HCT116 (cell line): ENCODE measurements around the gene BBS9. TPM values are rescaled to one million over a fixed set of nuclear protein-coding genes. Genes with fewer than 3 reads are reported as not detected.

Experiments used
- ATAC-seq: fragments of 200-7000 bp; cut with Tn5 transposase; 2 replicates; pipeline ENCODE4 v1.9.1; 2020; ENCODE audit warnings: mild to moderate bottlenecking, moderate library complexity
- BruUV-seq: library from RNA; stranded (reverse); fragments of 400-500 nt; replicated peaks from 2 replicates; lab custom pipeline; 2021; lab: Mats Ljungman, UMichigan
- CTCF ChIA-PET: fragments of 300-600 bp; sonication (Branson Sonifier 250); formaldehyde crosslinking; loops from one replicate; lab custom pipeline; 2021; ENCODE audit warnings: antibody characterized with exemption; lab: Charles Lee
- POLR2A ChIA-PET: fragments of 300-600, 350-600 bp; sonication (Branson Sonifier 250); formaldehyde crosslinking; loops from one replicate; lab custom pipeline; 2021; ENCODE audit warnings: antibody characterized with exemption; lab: Charles Lee
- RAD21 ChIA-PET, 2 experiments: fragments of 300-600 bp; sonication (Branson Sonifier 250); formaldehyde crosslinking; loops; one replicate each; lab custom pipeline; 2023; ENCODE audit warnings: low total read pairs in 2 of 2; ENCODE audit not compliant: uncharacterized antibody in 2 of 2, unreplicated experiment in 2 of 2, low non-redundant PET in 1 of 2; lab: Charles Lee
- DNase-seq: peaks from one replicate; pipeline ENCODE4 v3.0.0-alpha.2; 2010; ENCODE audit warnings: low read depth, low spot score
- H2AFZ ChIP-seq: fragments of 200-600 bp; shearing (Covaris generic), sonication (generic); 2 replicates; pipeline ENCODE4 v1.6.1; 2017; ENCODE audit warnings: low read depth, mixed run types, mixed read lengths, antibody characterized with exemption, low read length; ENCODE audit not compliant: poor library complexity, severe bottlenecking
- H3K27ac ChIP-seq: 2 replicates; pipeline ENCODE4 v1.5.1; 2012; ENCODE audit warnings: low read depth, low read length
- H3K27me3 ChIP-seq: fragments of 200-600 bp; sonication (generic); 2 replicates; pipeline ENCODE4 v1.6.1; 2016; ENCODE audit warnings: mixed run types, low read length, mixed read lengths; ENCODE audit not compliant: insufficient read depth
- H3K36me3 ChIP-seq, 2 experiments: fragments of 200-500 bp in 1 of 2; fragments of 200-600 bp in 1 of 2; sonication (Bioruptor generic) in 1 of 2; sonication (generic) in 1 of 2; 2 replicates each; pipeline versions ENCODE4 v1.5.1 to v1.6.1; 2014 to 2016; ENCODE audit warnings: low read length in 2 of 2, inconsistent platforms in 1 of 2, mixed read lengths in 1 of 2, mixed run types in 1 of 2; ENCODE audit not compliant: insufficient read depth in 2 of 2, control insufficient read depth in 1 of 2
- H3K4me1 ChIP-seq, 2 experiments: fragments of 200-600 bp in 1 of 2; sonication (generic) in 1 of 2; 2 replicates each; pipeline versions ENCODE4 v1.5.1 to v1.6.1; 2012 to 2017; ENCODE audit warnings: low read length in 2 of 2, inconsistent platforms in 1 of 2, mild to moderate bottlenecking in 1 of 2, mixed read lengths in 1 of 2, mixed run types in 1 of 2, moderate library complexity in 1 of 2; ENCODE audit not compliant: insufficient read depth in 2 of 2, control insufficient read depth in 1 of 2
- H3K4me2 ChIP-seq: fragments of 200-600 bp; sonication (generic); 2 replicates; pipeline ENCODE4 v1.6.1; 2017; ENCODE audit warnings: mixed run types, low read length, mixed read lengths
- H3K4me3 ChIP-seq, 2 experiments: fragments of 200-600 bp in 1 of 2; sonication (generic) in 1 of 2; replicated peaks in 1 of 2; 2 replicates each; pipeline ENCODE4 v1.5.1; 2011 to 2016; ENCODE audit warnings: low read length in 2 of 2, control low read depth in 1 of 2, low read depth in 1 of 2, mild to moderate bottlenecking in 1 of 2, mixed read lengths in 1 of 2, mixed run types in 1 of 2
- H3K79me2 ChIP-seq: fragments of 200-600 bp; sonication (generic); 2 replicates; pipeline ENCODE4 v1.6.1; 2017; ENCODE audit warnings: mild to moderate bottlenecking, mixed run types, low read length, moderate library complexity, mixed read lengths; ENCODE audit not compliant: insufficient read depth
- H3K9ac ChIP-seq: fragments of 200-600 bp; sonication (generic); 2 replicates; pipeline ENCODE4 v1.6.1; 2016; ENCODE audit warnings: low read length, mixed read lengths
- H3K9me2 ChIP-seq: fragments of 200-600 bp; sonication (generic), shearing (Covaris generic); 2 replicates; pipeline ENCODE4 v1.6.1; 2017; ENCODE audit warnings: mixed run types, mild to moderate bottlenecking, moderate library complexity; ENCODE audit not compliant: insufficient read depth
- H3K9me3 ChIP-seq, 2 experiments: fragments of 200-500 bp in 1 of 2; fragments of 200-600 bp in 1 of 2; sonication (Bioruptor generic) in 1 of 2; sonication (generic) in 1 of 2; 2 replicates each; pipeline ENCODE4 v1.6.1; 2014 to 2017; ENCODE audit warnings: low read length in 2 of 2, mixed read lengths in 2 of 2, inconsistent platforms in 1 of 2, low read depth in 1 of 2, mild to moderate bottlenecking in 1 of 2, mixed run types in 1 of 2, moderate library complexity in 1 of 2; ENCODE audit not compliant: control insufficient read depth in 1 of 2, insufficient read depth in 1 of 2
- H4K20me1 ChIP-seq: fragments of 200-600 bp; sonication (generic), shearing (Covaris generic); 2 replicates; pipeline ENCODE4 v1.6.1; 2017; ENCODE audit warnings: mixed run types, mild to moderate bottlenecking, moderate library complexity; ENCODE audit not compliant: insufficient read depth
- ATF3 ChIP-seq: IDR thresholded peaks from 2 replicates; pipeline ENCODE4 v1.6.1; 2012
- CBX3 ChIP-seq: IDR thresholded peaks from 2 replicates; pipeline ENCODE4 v1.6.1; 2012; ENCODE audit warnings: low read depth
- CEBPB ChIP-seq: IDR thresholded peaks from 2 replicates; pipeline ENCODE4 v1.6.1; 2012; ENCODE audit warnings: low read depth
- CTCF ChIP-seq, 3 experiments: fragments of 200-600 bp in 1 of 3; sonication (generic) in 1 of 3; IDR thresholded peaks in 2 of 3; conservative IDR thresholded peaks in 1 of 3; 2 replicates each; pipeline ENCODE4 v1.5.1; 2012 to 2017; ENCODE audit warnings: low read depth in 2 of 3, low read length in 2 of 3, antibody characterized with exemption in 1 of 3, borderline replicate concordance in 1 of 3, control low read depth in 1 of 3, mild to moderate bottlenecking in 1 of 3, mixed read lengths in 1 of 3, mixed run types in 1 of 3, moderate library complexity in 1 of 3; ENCODE audit not compliant: insufficient read depth in 1 of 3
- EGR1 ChIP-seq: IDR thresholded peaks from 2 replicates; pipeline ENCODE4 v1.6.1; 2012; ENCODE audit warnings: low read depth
- ELF1 ChIP-seq: IDR thresholded peaks from 2 replicates; pipeline ENCODE4 v1.6.1; 2012; ENCODE audit warnings: low read depth, borderline replicate concordance
- EZH2 ChIP-seq: fragments of 200-600 bp; sonication (generic); IDR thresholded peaks from 2 replicates; pipeline ENCODE4 v1.6.1; 2017; ENCODE audit warnings: antibody characterized with exemption, mixed run types
- FOSL1 ChIP-seq: IDR thresholded peaks from 2 replicates; pipeline ENCODE4 v1.6.1; 2012; ENCODE audit warnings: low read depth
- JUND ChIP-seq: IDR thresholded peaks from 2 replicates; pipeline ENCODE4 v1.6.1; 2012
- MAX ChIP-seq: IDR thresholded peaks from 2 replicates; pipeline ENCODE4 v1.6.1; 2012
- POLR2A ChIP-seq: IDR thresholded peaks from 2 replicates; pipeline ENCODE4 v1.7.0; 2011; ENCODE audit warnings: borderline replicate concordance; ENCODE audit not compliant: insufficient read depth, insufficient read length; ENCODE audit errors: extremely low read depth
- SIN3A ChIP-seq: IDR thresholded peaks from 2 replicates; pipeline ENCODE4 v1.6.1; 2012; ENCODE audit warnings: low read depth
- SP1 ChIP-seq: IDR thresholded peaks from 2 replicates; pipeline ENCODE4 v1.6.1; 2012; ENCODE audit warnings: low read depth
- SRF ChIP-seq: IDR thresholded peaks from 2 replicates; pipeline ENCODE4 v1.6.1; 2012; ENCODE audit warnings: low read depth
- TCF7L2 ChIP-seq: IDR thresholded peaks from 2 replicates; pipeline ENCODE4 v1.7.0; 2011; ENCODE audit warnings: borderline replicate concordance, inconsistent platforms; ENCODE audit not compliant: insufficient read depth, insufficient read length; ENCODE audit errors: extremely low read depth
- YY1 ChIP-seq: IDR thresholded peaks from 2 replicates; pipeline ENCODE4 v1.6.1; 2011; ENCODE audit warnings: low read length, low read depth, moderate library complexity, mild to moderate bottlenecking; ENCODE audit not compliant: insufficient replicate concordance; ENCODE audit errors: extremely low read depth
- ZBTB33 ChIP-seq: IDR thresholded peaks from 2 replicates; pipeline ENCODE4 v1.6.1; 2011; ENCODE audit warnings: mild to moderate bottlenecking, low read length, moderate library complexity; ENCODE audit not compliant: insufficient replicate concordance; ENCODE audit errors: extremely low read depth
- ZNF274 ChIP-seq: fragments of 200-500 bp; sonication (Bioruptor generic); IDR thresholded peaks from 2 replicates; pipeline ENCODE4 v1.6.1; 2014; ENCODE audit warnings: mild to moderate bottlenecking, low read depth, low read length, inconsistent platforms
- intact Hi-C: fragments of 100-400 bp; cut with micrococcal nuclease; formaldehyde crosslinking; loops from 2 replicates; pipeline ENCODE4 v1.10.0; 2022
- total RNA-seq: library from RNA; stranded (reverse); gene quantifications from one replicate; pipeline ENCODE4 v1.2.1, GENCODE V29; 2021; ENCODE audit not compliant: unreplicated experiment
- TF ChIP-seq, protein P1 (sequence below): IDR thresholded peaks from 2 replicates; pipeline ENCODE4 v1.6.1; 2012; ENCODE audit warnings: low read depth

Gene BBS9
- total RNA-seq, 1 experiment from 2014 or later, result 7.1 TPM

GRCh38 chr7:33639552-33640197 lies 510.3 kb downstream of the BBS9 start:
- H3K27me3 ChIP-seq, result no peaks in the 10 kb centered on the region
- H3K4me3 ChIP-seq, result no peak overlapping the region
- POLR2A ChIA-PET, result no interaction called here
- H3K9me3 ChIP-seq, result no peaks in the 10 kb centered on the region
- ATAC-seq, result no peak
- H3K36me3 ChIP-seq, result no peaks in the 10 kb centered on the region
- RAD21 ChIA-PET, result no interaction called here
- no peak overlapping the region for H3K4me2 ChIP-seq
- DNase-seq, result no peak
- intact Hi-C loops, result no loop called here
- H3K27ac ChIP-seq, result no peak overlapping the region
- H3K9me2 ChIP-seq, result no peaks in the 10 kb centered on the region
- H3K4me1 ChIP-seq, result no peaks in the 10 kb centered on the region
- no TSS peak for BruUV-seq
- H3K79me2 ChIP-seq, result no peaks in the 10 kb centered on the region
- TF ChIP-seq CTCF (IDR thresholded peaks at IDR 0.05 in 2 of 3, conservative IDR thresholded peaks at IDR 0.05 in 1 of 3; ENCODE audit: borderline replicate concordance in 1 of 3, insufficient read depth in 1 of 3, low read depth in 2 of 3, low read length in 2 of 3) (no peak), CBX3 (no peak), EGR1 (no peak), SRF (no peak), YY1 (no peak), MAX (no peak), TCF7L2 (no peak), EZH2 (no peak), ZNF274 (no peak), CEBPB (no peak), ELF1 (no peak), ZBTB33 (no peak), JUND (no peak), ATF3 (no peak), POLR2A (no peak), FOSL1 (no peak), SIN3A (no peak), SP1 (no peak)
- TF ChIP-seq, protein P1, sequence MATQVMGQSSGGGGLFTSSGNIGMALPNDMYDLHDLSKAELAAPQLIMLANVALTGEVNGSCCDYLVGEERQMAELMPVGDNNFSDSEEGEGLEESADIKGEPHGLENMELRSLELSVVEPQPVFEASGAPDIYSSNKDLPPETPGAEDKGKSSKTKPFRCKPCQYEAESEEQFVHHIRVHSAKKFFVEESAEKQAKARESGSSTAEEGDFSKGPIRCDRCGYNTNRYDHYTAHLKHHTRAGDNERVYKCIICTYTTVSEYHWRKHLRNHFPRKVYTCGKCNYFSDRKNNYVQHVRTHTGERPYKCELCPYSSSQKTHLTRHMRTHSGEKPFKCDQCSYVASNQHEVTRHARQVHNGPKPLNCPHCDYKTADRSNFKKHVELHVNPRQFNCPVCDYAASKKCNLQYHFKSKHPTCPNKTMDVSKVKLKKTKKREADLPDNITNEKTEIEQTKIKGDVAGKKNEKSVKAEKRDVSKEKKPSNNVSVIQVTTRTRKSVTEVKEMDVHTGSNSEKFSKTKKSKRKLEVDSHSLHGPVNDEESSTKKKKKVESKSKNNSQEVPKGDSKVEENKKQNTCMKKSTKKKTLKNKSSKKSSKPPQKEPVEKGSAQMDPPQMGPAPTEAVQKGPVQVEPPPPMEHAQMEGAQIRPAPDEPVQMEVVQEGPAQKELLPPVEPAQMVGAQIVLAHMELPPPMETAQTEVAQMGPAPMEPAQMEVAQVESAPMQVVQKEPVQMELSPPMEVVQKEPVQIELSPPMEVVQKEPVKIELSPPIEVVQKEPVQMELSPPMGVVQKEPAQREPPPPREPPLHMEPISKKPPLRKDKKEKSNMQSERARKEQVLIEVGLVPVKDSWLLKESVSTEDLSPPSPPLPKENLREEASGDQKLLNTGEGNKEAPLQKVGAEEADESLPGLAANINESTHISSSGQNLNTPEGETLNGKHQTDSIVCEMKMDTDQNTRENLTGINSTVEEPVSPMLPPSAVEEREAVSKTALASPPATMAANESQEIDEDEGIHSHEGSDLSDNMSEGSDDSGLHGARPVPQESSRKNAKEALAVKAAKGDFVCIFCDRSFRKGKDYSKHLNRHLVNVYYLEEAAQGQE, result no peak
- CTCF ChIA-PET, result no interaction called here
- no peak overlapping the region for H3K9ac ChIP-seq
- no peaks in the 10 kb centered on the region for H4K20me1 ChIP-seq
- no peak overlapping the region for H2AFZ ChIP-seq
